T-helper 1 cell treated with Interleukin-12 subunit alpha and Interleukin-12 subunit beta and Interleukin-4 antibody, amounts not matched to agents 30 μg/mL and 1 μg/mL, for 36 hours (primary cell): ENCODE data around the gene LRRC27.

ENCODE experiments used
- H3K27ac Mint-ChIP-seq: one replicate; pipeline ENCODE4 v1.8.0; 2021; ENCODE audit warnings: mild to moderate bottlenecking, mixed read lengths
- H3K27me3 Mint-ChIP-seq: one replicate; pipeline ENCODE4 v1.8.0; 2021; ENCODE audit warnings: low read depth, mixed read lengths
- H3K36me3 Mint-ChIP-seq: one replicate; pipeline ENCODE4 v1.8.0; 2021; ENCODE audit warnings: low read depth, mixed read lengths
- H3K4me1 Mint-ChIP-seq: one replicate; pipeline ENCODE4 v1.8.0; 2021; ENCODE audit warnings: low read depth, mixed read lengths
- H3K4me3 Mint-ChIP-seq: one replicate; pipeline ENCODE4 v1.8.0; 2021; ENCODE audit warnings: mild to moderate bottlenecking, moderate library complexity, mixed read lengths
- H3K9me3 Mint-ChIP-seq: one replicate; pipeline ENCODE4 v1.8.0; 2021; ENCODE audit warnings: mixed read lengths

LRRC27 gene

DNA sequence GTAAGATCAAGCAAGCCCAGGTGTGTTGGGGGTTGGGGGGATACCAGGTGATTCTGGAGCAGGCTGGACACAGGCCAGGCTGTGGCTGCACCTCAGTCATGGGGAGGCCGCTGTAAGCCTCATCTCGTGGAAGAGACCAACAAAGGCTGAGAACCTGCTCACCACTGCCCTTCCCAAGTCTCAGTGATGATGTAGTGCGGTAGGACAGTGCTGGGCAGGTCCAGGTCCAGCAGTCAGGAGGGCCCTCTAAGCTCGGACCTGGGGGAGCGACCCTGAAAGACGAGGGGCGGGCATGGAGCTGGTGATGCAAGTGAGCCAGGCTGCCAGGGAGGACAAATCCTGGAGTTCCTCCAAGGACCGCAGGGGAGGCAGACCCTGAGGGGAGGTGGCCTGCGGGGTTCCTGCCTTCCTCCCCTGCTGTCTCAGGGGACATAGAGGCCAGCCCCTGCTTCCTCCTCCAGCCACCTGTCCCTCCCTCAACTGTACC, 61.7 kb downstream of the LRRC27 start:
- Mint-ChIP-seq H3K4me3 (no peak overlapping the region), H3K4me1 (peaks cover 2% of the 10 kb centered on the region), H3K27ac (no peak overlapping the region), H3K9me3 (peaks cover 7% of the 10 kb centered on the region), H3K27me3 (no peaks in the 10 kb centered on the region), H3K36me3 (peaks cover 5% of the 10 kb centered on the region)

DNA sequence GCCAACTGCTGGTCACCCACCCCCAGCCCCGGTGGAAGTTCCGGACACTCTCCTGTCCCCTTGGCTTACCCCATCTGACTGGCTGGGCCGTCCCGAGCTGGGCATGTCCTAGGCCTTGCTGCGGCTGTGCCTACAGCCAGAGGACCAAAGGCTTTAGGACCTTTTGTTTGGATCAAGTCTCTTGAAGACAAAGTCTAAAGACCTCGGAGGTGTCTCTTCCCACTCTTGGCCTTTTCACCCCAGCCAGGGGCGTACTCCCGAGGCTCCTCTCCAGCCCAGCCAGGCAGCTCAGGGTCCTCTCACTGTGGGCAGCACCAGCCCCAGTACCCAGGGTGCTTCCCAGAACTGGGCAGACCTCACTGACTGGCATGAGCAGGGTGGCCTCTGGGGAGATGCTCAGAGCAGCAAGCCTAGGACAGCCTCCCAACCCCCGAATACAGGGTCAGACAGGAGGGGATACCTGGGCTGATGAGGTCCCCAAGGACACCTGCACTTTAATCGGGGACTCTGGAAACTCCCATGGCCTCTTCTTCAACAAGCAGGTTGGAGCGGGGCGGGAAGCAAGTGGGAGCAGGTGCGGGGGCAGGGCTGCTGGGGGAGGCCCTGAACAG, 62.3 kb downstream of the LRRC27 start:
- Mint-ChIP-seq H3K4me1 (peaks cover 2% of the 10 kb centered on the region), H3K27ac (no peak overlapping the region), H3K27me3 (no peaks in the 10 kb centered on the region), H3K9me3 (peaks cover 7% of the 10 kb centered on the region), H3K4me3 (no peak overlapping the region), H3K36me3 (peaks cover 5% of the 10 kb centered on the region)

DNA sequence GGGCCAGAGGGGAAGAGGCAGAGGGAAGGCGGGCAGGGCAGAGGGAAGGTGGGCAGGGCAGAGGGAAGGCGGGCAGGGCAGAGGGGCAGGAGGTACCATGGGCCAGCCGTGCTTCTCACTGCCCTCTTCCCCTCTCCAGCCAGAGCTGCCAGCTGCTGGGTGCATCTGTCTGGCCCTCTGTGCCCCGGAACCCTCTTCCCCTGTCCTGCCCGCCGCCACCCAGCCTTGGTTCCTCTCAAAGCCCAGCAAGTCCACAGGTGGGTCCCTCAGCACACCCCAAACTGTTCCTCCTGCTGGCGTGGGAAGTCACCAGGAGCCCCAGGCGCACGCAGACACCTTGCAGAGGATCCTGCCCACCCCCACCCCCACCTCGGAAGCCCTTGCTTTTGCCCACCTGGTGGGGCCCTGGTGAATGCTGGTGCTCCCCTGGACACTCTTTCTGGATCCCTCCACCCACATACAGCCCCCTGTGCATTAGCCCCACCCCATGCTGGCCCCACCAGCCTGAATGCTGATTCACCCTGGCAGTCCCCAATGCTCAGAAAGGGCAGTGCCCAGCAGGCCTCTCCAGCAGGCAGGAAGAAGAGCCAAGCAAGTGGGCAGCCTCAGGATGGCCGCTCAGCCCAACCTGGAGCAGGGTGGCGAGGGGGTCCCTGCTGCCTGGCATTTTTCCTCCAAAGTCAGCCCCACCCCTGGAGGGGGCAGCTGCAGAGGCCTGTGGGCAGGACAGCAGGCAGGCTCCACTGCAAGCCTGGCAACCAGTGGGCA, 63.1 kb downstream of the LRRC27 start:
- peaks cover 2% of the 10 kb centered on the region for H3K4me1 Mint-ChIP-seq
- H3K4me3 Mint-ChIP-seq, result no peak overlapping the region
- H3K27me3 Mint-ChIP-seq, result no peaks in the 10 kb centered on the region
- H3K27ac Mint-ChIP-seq, result no peak overlapping the region
- peaks cover 5% of the 10 kb centered on the region for H3K36me3 Mint-ChIP-seq
- peaks cover 7% of the 10 kb centered on the region for H3K9me3 Mint-ChIP-seq

DNA sequence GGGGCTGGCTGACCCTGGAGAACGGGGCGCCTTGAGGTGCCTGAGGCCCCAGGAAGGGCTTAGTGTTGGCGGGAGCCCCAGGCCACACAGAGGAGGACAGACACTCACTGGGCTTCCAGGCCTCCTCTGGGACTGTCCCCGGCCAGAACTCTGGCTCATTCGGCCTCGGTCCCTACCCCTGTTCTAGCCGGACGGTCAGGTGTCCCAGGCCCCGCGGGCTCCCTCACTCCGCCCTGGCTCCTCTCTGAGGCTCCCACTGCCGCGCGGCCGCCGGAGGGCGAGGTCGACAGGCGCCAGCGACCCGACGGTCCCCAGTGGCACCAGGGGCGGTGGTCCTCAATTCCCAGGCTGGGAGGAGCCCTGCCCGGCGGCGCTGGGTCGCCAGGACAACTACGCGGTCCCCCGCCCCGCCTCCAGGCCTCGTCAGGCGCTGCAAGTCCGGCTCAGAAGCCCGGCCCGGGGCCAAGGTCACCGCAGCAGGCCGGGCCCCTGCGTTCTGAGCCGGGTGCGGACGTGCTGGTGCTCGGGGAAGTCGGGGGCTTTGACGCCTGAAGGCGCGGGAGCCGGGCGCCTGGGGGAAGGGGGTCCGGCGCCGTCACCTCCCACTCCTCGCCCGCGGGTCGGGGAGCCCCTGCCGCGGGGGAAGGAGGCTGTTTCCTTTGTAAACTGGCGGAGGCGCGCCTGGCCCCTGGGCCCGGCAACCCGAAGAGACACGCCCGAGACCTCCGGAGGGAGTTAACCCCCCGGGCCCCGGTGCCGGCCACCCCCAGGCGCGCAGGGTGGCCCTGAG, 63.9 kb downstream of the LRRC27 start:
- peaks cover 5% of the 10 kb centered on the region for H3K36me3 Mint-ChIP-seq
- H3K27me3 Mint-ChIP-seq, result no peaks in the 10 kb centered on the region
- H3K4me1 Mint-ChIP-seq, result peaks cover 2% of the 10 kb centered on the region
- peaks cover 7% of the 10 kb centered on the region for H3K9me3 Mint-ChIP-seq
- H3K27ac Mint-ChIP-seq, result no peak overlapping the region
- H3K4me3 Mint-ChIP-seq, result no peak overlapping the region

DNA sequence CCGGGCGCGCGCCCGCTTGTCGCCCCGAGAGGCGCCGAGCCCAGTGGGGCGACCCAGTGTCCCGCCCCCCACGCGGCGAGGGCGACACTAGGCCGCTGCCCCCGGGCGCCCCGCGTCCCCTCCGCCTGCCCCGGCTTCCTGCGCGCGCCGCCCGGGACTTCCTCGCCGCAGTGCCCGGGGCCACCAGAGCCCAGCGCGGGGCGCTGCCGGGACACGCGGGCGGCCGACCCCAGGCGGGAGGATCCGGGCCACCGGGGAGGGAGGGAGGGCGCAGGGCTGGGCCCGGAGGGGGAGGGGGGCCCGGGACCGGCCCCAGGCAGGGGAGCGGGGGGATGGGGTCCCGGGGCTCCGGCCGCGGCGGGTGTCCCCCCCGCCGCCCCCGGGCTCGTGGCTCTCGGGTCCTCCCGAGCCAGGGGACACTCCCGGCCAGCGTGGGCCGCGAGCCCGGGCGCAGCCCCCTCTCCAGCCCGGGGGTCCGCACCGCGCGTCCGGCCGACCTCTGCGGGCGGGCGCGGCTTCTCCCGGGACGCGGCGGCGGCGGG, 64.6 kb downstream of the LRRC27 start:
- no peaks in the 10 kb centered on the region for H3K27me3 Mint-ChIP-seq
- no peak overlapping the region for H3K27ac Mint-ChIP-seq
- H3K4me1 Mint-ChIP-seq, result peaks cover 2% of the 10 kb centered on the region
- H3K36me3 Mint-ChIP-seq, result peaks cover 5% of the 10 kb centered on the region
- peaks cover 7% of the 10 kb centered on the region for H3K9me3 Mint-ChIP-seq
- no peak overlapping the region for H3K4me3 Mint-ChIP-seq

DNA sequence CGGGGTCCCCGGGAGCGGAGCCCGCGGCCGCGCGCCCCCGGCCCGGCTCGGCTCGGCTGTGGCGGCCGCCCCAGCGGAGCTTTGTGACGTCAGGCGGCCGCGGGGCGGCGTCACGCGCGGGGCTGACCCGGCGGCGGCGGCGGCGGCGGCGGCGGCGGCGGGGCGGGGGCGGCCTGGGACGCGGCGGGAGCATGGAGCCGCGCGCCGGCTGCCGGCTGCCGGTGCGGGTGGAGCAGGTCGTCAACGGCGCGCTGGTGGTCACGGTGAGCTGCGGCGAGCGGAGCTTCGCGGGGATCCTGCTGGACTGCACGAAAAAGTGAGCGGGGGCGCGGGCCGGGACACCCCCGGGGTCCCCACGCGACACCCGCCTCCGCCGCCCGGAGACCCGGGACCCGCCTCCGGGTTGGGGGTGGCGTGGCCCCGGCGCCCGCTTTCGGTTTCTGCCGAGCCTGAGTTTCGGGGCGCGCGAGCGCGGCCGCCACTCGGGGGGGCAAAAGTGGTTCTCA, 65.1 kb downstream of the LRRC27 start, which contains the start of gene PWWP2B:
Gene PWWP2B, plus strand, starts transcription at position 165 of the 506 bp plus-strand sequence. Its CDS starts 27 bp downstream, at position 192.
- Mint-ChIP-seq H3K4me1 (peaks cover 2% of the 10 kb centered on the region), H3K4me3 (peak within 1 kb of the TSS; percentile 86), H3K27ac (peak within 1 kb of the TSS; percentile 81), H3K36me3 (peaks cover 3% of the 10 kb centered on the region), H3K27me3 (no peaks in the 10 kb centered on the region), H3K9me3 (peaks cover 5% of the 10 kb centered on the region)

DNA sequence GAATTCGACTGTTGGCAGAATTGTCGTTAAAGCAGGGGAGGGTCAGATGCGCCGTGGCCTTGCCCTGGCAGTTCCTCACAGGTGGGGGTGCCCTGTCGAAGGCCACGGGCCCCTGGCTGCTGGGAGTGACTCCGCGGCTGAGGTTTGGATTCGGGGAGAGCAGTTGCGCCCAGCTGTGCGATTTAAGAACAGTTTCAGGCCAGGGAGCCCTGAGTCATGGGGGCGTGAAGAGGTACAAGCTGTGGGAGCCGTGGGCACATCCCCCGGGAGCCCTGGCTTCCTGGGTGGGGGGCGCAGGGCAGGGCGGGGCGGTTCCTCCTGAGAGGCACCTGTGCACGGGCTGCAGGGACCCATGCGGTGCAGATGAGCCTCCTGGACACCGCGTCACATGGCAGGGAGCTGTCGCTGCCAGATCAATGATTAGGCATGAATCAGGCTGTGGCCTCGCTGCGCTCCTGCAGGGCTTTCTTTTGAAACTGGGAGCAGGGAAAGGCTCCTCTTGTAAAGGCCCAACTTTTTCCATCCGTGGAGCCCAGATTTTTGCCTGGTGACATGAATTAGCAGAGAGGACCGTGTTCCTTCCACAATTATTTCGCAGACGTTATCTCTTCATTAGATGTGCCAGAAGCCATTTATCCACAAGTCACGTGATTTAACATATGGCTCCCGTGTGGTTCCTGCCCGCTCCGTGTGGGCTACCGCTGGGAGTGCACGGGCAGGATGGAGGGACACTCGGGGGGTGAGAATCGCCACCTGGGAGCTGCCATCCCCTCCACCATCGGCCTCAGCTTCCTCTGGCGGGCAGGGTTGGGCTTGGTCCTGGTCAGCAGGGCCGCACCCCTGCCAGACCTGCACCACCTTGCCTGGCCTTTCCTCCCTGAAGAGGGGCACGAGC, 65.9 kb downstream of the LRRC27 start:
- no peaks in the 10 kb centered on the region for H3K9me3 Mint-ChIP-seq
- H3K4me1 Mint-ChIP-seq, result peaks cover 2% of the 10 kb centered on the region
- H3K27ac Mint-ChIP-seq, result peak overlapping the region; percentile 81
- peak overlapping the region; percentile 86 for H3K4me3 Mint-ChIP-seq
- H3K36me3 Mint-ChIP-seq, result no peaks in the 10 kb centered on the region
- H3K27me3 Mint-ChIP-seq, result no peaks in the 10 kb centered on the region

DNA sequence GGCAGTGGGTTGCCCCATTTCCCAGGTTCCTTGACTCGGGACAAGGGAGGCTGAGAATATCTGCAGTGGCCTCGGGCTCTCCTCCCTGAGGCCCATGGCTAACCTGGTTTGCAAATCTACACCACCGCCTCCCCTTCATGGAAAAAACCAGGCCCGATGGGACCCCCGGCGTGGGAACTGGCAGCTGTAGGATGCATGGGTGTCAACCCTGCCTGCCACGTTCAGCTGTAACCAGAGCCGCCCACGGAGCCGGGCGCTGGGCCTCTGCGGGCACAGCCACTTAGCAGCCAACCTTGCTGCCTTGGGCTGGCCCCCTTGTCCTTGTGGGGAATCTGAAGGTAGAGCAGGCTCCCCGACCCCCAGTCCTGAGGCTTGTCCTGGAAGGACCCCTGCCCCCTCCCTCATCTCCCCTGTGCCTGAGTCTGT, 66.6 kb downstream of the LRRC27 start:
- Mint-ChIP-seq H3K27me3 (no peaks in the 10 kb centered on the region), H3K27ac (no peak overlapping the region), H3K4me1 (peaks cover 3% of the 10 kb centered on the region), H3K9me3 (no peaks in the 10 kb centered on the region), H3K4me3 (peak overlapping the region; percentile 86), H3K36me3 (no peaks in the 10 kb centered on the region)

DNA sequence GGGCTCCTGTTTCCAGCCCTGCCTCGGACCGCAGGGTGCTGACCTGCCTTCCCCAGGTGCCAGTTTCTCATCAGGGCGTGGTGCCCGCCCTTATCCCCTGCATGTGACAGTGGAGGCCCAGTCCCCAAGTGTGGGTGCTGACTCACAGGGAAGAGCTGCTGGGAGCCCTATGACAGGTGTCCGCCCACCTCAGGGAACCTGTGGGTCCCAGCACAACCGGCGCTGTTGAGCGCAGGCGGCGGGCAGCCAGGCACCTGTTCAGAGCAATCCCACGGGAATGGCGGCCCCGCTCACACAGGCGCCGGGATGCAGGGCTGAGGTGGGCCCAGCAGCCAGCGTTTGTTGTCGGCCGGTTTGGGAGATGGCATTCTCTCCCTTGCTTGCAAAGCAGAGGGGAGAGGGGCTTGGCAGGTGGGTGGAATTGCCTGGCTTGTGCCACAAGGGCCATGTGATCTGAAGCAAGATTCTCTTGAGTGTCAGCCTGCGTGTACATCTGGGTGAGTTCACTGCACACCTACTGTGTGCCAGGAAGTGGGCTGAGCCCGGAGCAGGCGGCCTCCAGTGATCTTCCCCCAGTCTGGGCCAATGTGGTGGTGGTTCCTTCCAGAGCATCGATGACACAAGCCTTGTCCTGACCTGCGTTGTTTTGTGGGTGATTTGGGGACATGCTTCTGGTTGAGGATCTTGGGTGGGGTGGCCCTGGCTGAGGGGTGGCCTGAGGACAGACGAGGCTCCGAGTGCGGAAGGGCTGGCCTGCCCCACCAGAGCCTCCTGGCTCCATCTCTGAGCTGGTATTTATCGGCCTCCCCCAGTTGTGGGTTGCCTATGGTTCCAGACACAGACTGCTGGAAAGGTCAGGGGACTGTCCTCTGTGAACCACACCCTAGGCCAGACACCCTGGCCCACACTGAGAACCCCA, 67.4 kb downstream of the LRRC27 start:
- Mint-ChIP-seq H3K27ac (no peak overlapping the region), H3K4me1 (peaks cover 3% of the 10 kb centered on the region)

DNA sequence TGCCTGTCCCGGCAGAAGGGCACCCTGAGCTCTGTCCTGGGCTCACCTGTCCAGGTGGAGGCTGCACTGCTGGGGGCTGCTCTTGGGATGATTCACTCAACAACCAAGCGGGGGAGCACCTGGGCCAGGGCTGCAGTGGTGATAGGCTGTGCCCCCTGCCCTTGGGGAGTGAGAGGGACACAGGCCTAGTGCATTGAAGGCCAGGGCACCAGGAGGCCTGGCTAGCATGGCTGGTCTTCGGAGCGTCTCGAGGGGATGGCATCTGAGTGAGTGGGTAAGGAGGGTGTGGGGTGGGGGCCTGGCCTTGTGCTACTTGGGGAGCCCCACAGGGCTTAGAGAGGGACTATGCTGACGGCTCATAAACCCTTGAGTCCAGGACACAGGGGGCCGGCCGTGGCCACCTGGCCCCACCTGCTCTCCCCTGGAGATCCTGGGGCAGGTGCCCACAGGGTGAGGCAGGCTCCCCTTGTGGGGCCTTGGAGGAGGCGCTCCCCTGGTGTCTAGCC, 68.1 kb downstream of the LRRC27 start:
- H3K4me3 Mint-ChIP-seq, result no peak overlapping the region
- H3K27me3 Mint-ChIP-seq, result no peaks in the 10 kb centered on the region
- H3K4me1 Mint-ChIP-seq, result peaks cover 3% of the 10 kb centered on the region
- H3K36me3 Mint-ChIP-seq, result no peaks in the 10 kb centered on the region
- no peak overlapping the region for H3K27ac Mint-ChIP-seq
- no peaks in the 10 kb centered on the region for H3K9me3 Mint-ChIP-seq

More for the DNA sequence above, 67.4 kb downstream of the LRRC27 start:
- Mint-ChIP-seq H3K9me3 (no peaks in the 10 kb centered on the region), H3K36me3 (no peaks in the 10 kb centered on the region), H3K4me3 (peak overlapping the region; percentile 5), H3K27me3 (no peaks in the 10 kb centered on the region)

DNA sequence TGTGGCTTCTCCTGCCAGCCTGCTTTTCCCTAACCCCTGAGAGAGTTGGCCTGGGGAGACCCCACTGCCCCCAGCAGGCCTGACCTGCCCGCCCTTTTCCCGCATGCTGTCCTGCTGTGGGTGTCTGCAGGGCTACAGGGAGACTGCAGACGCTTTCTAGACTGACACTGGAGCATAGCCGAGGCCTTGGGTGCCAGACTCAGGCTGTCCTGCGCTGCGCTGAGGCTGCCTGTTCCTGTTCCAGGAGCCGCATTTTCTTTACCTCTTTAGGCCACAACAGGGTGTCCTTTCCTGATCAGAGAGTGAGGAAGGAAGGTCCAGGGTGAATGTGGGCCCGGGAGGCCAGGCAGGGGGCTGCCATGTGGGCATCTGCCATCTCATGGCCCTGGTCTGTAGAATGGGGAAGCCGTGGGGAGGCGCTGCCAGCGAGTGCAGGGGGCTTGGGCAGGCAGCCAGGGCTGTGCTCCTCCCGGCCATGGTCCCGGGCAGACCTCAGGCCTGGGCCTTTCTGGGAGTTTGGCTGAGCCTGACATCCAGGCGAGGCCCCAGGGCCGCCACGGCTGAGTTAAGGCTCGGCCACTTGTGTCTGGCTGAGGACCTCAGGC, 68.7 kb downstream of the LRRC27 start:
- H3K9me3 Mint-ChIP-seq, result no peaks in the 10 kb centered on the region
- H3K4me3 Mint-ChIP-seq, result no peak overlapping the region
- H3K4me1 Mint-ChIP-seq, result peaks cover 3% of the 10 kb centered on the region
- peaks cover under 1% of the 10 kb centered on the region for H3K36me3 Mint-ChIP-seq
- no peaks in the 10 kb centered on the region for H3K27me3 Mint-ChIP-seq
- H3K27ac Mint-ChIP-seq, result no peak overlapping the region

DNA sequence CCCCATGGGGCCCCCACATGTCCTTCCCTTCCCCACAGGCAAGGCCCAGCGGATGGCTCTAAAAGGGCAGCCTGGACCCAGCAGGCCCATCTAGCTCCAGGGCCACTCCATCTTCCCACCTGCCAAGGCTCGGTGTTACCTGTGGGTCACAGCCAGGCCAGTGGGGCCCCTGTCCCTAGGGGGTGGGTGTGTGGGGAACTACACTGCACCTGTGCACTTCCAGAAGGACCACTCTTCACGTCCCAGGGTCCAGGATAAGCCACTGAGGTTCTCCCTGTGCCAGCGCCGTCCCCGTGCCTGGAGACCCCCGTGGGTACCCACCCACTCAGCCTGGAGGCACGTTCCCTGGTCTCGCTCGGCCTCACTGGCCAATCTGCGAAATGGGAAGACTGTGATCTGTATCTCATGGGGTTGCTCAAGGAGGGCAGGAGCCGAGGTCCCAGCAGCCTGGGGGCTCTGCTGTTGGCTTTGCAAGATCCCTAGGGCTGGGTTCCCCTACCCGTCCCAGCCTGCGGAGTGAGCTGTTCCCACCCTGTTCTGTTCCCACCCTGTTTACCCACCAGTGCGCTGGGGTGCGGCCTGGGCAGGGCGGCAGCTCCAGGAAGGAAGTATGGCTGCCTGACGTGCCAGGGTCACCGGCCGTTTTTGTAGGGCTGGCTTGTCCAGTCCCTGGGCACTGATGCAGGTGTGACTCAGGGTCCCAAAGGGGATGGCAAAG, 69.6 kb downstream of the LRRC27 start:
- peaks cover 3% of the 10 kb centered on the region for H3K4me1 Mint-ChIP-seq
- H3K27ac Mint-ChIP-seq, result no peak overlapping the region
- H3K27me3 Mint-ChIP-seq, result no peaks in the 10 kb centered on the region
- H3K4me3 Mint-ChIP-seq, result no peak overlapping the region
- H3K36me3 Mint-ChIP-seq, result peaks cover 4% of the 10 kb centered on the region
- no peaks in the 10 kb centered on the region for H3K9me3 Mint-ChIP-seq
